Measurements from ENCODE around the gene DDAH1.
"Not testable (repeated sequence)": the region's sequence is repeated elsewhere in the genome, so short reads cannot be mapped to it uniquely, and the experiment has no call there.

Gene DDAH1

DNA sequence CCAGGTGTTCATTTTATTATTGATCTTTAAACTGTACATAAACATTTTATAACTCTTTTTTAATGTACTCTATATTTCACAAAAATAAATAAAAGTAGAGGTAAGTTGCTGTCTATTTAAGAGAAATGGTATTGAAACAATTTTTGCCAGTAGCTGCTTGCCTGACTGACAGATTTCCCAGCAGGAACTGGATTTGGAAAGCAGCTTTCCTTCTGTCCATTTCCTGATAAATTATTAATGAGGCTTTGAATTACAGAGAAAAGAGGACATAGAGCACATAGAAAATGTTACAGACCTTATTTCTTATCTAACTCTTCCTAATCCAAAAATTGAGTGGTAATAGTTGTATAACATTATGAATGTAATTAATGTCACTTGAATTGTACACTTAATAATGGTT is 108.8 kb downstream of the DDAH1 start:
- DNase-seq: no peak

DNA sequence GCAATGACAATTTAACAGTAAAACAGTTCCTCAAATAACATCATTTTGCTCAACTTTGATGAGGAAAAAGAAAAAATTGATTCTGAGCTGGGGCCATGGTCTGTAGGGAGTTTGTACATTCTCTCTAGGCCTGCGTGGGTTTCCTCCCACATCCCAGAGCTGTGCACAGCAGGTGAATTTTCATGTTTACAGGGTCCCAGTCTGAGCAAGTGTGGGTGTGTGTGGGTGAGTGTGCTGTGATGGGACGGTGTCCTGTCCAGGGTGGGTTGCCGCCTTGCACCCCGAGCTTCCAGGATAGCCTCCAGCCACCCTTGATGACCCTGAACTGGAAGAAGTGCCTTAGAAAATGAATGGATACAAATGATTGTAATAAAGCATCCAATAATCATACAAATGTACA is 112.9 kb downstream of the DDAH1 start:
- no peak for DNase-seq

DNA sequence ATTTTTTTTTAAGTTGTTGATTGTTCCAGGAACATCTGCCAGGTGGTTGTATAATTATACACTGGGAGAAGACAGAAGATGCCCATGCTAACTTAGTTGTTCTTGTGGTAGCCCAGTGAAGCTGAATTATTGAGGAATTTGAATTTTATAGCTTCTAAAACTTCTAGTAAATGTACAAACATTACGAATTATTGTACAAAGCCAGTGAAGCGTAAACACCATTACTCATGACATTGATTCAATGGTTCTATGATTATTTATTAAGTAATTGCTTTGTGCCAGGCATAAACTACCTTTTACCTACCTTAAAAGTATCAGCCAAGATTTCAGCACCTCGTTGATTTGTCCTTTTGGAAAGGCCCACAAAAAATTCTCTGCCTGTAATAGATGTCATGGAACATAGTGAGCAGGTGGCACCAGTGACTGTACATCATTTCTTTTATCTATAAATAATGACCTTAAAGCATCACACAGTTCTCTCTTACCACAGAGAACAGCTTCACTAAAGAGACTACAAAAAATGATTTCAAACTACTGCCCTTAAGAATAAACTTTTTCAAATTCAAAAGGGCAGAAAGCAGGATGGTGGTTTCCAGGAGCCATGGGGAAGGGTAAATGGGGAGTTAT is 113.6 kb downstream of the DDAH1 start:
- DNase-seq: no peak

DNA sequence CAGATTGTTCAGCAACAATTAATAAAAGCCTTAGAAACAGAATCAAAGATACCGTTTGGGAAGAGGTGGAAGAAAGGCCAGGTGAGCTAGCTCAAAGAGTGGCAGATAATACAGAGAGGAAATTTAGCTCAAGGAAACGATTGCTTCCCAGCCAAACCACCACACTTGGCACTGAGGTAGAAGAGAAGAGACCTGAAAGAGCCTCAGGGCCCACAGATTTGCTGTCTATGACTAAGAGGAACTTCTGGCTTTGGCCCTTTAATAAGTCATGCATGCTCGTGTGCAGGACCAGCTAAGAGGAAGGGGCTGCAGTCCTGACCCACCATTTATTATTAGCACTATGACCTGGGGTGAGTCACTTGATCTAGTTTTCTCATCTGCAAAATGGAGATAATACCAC is 115.7 kb downstream of the DDAH1 start:
- DNase-seq: no peak

DNA sequence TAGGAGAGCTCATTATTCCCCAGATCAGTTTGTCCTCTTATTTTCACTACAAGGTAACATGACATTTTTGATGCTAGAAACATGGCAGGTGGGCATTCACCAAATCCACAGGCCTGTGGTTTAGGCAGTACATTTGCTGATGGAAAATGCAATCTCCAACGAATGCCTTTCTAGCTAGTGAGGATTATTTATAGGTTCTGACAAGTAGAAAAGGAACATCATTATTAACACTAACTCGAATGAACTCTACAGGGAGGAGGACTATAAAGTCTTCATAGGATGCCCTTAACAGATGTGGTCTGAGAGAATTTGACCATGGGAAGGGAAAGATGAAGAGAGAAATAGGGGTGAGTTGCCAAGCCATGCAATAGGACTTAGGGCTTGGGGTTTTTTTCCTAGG is 117.1 kb downstream of the DDAH1 start:
- no peak for DNase-seq

DNA sequence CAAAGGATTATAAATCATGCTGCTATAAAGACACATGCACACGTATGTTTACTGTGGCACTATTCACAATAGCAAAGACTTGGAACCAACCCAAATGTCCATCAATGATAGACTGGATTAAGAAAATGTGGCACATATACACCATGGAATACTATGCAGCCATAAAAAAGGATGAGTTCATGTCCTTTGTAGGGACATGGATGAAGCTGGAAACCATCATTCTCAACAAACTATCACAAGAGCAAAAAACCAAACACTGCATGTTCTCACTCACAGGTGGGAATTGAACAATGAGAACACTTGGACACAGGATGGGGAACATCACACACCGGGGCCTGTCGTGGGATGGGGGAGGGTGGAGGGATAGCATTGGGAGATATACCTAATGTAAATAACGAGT is 117.7 kb downstream of the DDAH1 start:
- not testable (repeated sequence) for DNase-seq

DNA sequence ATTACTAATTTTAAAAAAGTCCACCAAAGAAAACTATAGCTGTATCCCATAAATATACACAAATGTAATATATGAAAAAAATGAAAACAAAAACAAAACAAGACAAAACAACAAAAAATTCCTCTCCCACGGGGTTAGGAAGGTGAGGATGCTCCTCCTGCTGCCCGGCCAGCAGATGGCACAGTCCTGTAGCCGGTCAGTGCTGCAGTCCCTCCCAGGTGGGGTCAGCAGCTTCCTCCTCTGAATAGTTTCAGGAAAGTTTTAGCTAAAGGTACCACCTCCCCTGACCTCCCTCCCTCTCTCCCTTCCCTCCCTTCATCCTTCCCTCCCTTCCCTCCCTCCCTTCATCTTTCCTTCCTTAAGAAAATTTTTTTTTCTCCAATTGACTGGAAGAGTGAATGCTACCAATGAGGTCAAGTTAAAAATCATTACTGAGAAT is 120.7 kb downstream of the DDAH1 start:
- DNase-seq: no peak

DNA sequence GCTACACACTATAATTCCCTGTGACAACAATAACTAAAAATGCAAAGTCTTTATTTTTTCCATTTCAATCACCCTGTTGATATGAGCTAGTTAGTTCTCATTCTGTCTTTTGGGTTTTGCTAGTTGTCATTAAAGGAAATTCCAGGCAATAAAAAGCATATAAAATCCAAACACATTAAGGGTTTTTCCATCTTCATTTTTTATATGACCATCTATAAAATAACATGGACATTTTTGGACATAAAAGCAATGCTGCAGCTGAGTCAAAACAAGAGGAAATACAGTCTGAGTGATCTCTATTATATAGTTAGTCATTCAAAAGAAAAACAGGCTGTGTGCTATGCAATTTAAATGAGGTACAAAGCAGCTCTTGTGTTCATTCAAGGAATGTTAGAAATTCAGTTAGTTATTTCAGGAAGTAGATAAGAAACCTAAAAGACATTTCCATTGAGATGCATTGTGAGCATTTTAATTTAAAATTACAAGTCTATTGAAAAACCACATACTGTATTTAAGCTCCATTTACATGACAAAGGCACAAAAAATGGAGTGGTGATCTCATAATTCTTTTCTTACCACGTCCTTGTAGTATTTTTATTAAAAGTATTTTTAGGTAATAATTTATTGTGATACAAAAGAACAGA is 121.2 kb downstream of the DDAH1 start:
- DNase-seq: no peak

DNA sequence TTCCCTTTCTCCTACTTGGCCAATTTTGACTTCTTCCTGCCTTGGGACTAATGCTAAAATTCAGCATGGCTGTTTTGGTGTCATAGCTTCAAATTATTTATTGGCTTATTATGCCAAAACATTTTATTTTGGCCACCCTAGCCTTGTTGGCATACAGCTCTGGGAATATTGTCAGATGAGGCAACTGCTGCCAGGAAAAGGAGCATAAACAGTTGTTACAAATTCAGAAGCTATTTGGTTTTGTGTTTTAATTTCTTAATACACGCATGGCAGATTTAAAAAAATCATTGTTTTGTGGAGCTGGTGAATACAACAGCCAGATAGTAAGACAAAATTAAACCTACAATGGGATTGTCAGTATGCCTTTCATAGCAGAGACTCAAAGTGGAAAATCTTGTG is 121.7 kb downstream of the DDAH1 start:
- no peak for DNase-seq

DNA sequence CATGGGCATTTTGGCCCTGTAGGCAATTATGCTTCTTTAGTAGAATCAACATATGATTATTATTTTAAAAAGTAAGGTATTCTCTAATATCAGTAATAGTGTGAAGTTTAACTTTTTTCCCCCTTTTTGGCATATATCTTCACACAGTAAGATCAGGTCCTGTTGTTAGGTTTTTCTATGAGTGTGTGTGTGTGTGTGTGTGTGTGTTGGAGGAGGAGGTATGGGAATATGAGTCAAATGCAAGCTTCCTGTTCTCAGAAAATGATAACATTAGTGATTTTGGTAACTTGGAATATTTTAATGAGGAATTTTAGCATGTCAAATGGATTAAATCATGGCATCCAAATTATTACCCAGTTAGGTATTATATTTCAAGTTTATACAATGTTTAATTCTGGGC is 122.8 kb downstream of the DDAH1 start:
- no peak for DNase-seq

DNA sequence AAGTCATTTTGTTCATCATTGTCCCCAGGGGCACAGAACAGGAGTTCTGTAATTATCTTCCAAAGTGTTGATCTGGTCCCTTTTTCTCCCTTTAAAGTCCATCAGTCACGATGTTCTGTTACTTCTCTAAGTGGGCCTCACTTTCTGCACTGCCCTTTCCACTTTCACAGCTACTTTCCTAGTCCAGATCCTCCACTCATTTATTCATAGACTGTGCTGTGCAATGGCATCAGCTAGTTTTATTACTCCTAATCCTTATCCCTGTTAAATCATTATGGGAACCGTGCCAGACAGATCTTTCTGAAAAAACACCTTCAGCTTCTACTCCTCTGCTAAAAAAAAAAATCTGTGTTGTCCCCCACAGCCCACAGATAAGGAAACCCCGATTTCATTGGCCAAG is 124.5 kb downstream of the DDAH1 start:
- no peak for DNase-seq

DNA sequence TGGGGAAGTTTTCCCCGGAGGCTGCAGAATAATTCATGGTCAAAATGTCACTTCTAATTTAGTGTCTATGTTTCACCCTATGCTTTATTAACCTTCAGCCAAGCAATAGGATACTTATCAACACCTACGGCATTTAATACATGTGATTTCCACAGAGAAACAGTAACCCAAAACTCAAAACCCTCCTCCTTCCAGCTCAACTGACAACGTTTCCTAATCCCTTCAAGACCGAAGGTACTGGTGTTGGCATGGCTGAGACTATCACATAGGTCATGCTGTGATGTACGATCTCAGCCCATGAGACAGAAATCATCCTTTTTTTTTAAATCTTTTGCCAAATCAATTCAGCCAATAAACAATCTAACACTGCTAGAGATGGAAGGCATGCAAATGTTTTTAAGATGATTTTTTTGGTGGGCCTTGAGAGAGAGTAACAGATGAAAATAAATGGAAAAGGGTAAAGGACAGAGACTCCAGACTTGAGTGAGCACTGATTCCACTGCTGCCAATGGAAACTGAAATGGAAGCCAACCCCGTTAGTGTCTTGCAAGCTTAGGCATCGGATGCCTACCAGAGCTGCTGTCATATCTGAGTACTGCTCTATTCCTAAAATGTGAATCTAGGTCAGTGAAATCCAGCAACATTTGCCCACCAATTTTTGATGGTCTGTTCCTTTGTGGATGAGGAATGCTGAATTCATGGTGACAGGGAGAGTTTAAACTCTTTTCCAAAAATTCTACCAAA is 125.1 kb downstream of the DDAH1 start:
- DNase-seq: no peak

DNA sequence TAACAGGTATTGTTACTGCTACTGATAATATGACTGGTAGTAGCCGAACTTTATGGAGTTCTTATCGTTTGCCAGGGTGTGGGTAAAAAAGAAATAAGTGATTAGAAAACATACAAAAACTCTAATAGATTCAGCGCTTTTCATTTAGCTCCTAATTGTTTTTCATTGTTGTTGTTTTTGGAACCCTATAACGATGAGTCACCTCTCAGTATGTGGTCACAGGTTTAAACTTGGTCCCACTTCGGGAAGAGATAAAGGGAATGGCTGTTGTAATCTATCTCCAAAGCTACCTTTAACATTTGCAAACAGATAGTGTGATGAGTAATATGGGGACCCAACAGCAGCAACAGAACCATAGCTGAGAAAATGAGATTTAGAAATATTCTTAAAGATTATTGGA is 125.9 kb downstream of the DDAH1 start:
- DNase-seq: no peak

DNA sequence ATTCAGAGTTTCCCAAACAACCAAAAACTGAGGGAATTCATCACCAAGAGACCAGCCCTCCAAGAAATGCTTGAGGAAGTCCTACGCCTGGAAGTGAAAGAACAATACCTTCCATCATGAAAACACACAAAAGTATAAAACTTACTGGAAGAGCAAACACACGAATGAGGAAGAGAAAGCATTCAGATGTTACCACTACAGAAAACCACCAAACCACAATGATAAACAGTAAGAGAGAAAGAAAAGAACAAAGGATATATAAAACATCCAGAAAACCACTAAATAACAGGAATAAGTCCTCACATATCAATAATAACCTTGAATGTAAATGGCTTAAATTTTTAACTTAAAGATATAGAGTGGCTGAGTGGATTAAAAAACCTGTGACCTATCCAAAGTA is 130.0 kb downstream of the DDAH1 start:
- DNase-seq: no peak

DNA sequence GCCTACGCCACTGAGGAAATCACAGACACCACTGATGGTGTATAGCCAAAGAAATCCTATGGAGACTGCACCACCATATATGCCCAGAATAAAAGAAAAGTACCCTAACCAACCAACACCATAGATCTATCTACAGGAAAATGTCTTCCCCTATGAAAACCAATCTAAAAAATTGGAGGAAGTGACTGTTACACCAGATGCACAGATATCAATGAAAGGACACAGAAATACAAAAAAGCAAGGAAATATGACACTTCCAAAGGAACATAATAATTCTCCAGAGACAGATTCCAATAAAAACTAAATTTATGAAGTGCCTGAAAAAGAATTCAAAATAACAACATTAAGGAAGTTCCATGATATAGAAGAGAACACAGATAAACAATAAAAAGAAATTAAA is 131.8 kb downstream of the DDAH1 start:
- no peak for DNase-seq

DNA sequence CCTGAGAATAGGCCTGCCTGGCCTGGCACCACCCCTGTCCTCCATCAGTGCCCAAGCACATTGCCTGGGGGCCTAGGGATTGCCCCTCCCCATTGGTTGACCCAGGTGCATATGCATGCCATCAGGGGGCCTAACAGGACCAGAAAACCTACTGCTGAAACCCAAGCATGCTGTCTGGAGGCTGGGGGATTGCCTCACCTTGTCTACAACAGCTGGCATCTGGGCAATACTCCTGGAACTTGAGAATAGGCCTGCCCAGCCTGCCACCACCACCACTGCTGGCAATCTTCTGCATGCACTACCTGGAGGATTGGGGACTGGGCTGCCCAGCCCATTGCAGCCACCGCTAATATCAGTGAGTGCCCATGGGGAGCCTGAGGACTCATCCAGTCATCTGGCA is 132.4 kb downstream of the DDAH1 start:
- DNase-seq: no peak

DNA sequence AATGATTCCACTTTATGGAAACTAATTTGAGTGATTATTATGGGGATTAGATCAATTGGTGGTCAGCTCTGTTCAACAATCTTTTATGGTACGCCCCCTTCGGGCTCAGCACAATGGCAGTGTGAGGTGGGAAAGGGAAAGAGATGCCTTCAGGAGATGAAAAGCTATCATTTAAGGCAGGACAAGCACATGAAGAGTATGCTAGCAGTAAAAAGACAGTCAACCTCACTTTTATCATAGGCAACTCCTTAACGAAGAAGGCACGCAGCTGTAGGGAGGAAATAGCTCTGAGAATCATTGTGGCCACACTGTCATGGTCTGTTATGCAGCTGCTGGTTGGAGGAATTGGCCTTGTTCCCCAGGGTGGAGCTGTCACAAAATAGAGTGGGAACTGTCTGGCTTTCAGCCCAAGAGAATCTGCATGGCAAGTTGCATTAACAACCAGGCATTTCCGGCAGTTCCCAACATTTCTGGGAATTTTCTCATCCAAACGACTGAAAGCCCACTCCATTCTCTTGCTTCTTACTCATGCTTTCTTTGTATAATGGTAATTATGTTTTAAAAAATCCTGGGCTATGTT is 134.2 kb downstream of the DDAH1 start:
- DNase-seq: no peak

DNA sequence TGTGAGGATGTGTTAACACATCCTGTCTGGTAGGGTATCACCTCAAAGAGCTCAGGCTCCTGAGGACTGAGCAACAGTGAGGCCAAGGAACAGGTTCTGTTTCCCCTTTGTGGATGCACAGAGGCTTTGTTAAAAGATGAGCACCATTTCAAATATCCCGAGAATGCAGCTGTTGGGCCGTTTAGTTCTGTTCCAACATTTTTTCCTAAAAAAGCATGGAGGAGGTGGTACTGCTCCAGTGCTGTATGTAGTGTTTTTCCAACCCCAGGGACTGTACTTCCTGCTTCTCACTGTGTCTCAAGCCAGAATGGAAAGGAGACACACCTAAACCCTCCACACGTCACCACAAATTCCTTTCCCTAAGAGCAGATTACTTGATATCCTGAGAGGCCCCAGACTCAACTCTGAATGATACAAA is 134.7 kb downstream of the DDAH1 start:
- no peak for DNase-seq

DNA sequence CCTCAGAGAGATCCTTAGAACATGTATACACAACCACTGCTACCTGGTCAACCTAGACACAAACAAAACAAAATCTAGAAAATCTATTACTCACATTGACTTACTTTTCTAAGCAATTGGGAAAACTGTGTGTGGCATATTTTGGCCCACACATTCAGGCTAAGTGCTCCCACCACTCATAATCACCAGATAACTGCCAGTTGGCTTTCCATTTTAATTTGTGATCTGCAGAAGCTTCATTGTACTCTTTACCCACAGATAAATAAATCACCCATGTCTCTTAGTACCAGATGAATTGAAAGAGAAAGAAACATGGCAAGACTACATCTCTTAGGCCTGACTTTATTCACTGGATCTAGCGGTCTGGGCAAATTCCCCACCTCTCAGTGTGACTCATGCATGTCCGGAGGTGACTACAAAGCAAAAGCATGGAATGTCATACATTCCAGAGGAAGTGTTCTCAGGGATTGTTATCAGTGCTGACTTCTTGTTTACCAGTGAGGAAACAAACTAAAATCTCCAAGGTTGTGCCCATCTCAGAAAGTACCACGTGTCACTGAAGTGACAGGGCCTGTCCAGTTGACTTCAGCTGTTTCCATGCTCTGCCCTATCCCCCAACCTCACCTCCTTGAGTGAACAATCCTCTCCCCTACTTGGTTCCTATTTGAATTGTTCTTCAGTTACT is 136.1 kb downstream of the DDAH1 start:
- DNase-seq: no peak

DNA sequence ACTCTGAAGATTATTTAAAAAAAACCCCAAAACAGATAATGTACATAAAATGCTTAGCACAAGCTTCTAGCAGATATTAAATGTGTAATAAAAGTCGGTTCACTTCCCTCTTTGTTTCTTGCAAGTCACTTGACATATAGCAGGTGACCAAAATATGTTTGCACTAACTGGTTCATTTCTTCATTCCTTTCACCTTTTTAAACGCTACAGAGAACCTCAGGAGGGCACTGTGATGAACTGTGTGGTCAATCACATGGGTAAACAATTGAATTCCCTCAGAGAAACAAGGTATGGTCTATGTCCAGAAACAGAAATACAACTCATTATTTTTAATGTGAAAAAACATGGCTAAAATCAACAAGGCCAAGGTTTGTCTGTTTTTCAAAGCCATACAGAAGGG is 137.2 kb downstream of the DDAH1 start:
- DNase-seq: no peak

DNA sequence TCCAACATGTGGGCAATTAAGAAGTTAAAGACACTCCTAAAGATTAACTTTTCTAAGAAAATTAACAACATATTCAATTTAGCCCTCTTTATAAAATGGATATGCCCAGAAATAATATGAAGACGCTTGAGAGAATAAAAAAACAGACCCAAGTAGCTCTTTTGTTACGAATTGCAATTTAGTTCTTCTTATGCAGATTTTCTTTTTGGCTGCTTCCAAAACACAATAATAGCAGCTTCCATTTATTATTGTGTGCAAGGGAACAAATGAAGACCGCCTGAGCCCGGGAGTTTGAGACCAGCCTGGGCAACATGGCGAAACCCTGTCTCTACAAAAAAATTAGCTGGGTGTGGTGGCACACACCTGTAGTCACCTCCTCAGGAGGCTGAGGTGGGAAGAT is 138.1 kb downstream of the DDAH1 start:
- DNase-seq: no peak

DNA sequence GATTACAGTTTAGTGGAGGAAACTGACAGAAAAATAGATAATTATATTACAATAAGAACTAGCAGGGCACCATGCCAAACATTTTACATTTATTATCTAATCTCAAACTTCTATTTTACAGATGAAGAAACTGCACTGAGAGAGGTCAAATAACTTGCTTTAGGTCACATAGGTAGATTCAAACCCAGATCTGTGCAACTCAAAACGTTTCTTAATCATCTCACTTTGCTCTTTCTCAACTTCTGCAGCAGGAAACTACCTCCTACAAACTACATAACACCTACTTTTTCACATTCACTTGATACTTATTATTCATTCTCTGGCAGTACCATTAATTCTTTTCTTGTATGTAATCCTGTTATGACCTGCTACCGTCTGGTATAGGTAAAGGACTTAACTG is 138.6 kb downstream of the DDAH1 start:
- no peak for DNase-seq

DNA sequence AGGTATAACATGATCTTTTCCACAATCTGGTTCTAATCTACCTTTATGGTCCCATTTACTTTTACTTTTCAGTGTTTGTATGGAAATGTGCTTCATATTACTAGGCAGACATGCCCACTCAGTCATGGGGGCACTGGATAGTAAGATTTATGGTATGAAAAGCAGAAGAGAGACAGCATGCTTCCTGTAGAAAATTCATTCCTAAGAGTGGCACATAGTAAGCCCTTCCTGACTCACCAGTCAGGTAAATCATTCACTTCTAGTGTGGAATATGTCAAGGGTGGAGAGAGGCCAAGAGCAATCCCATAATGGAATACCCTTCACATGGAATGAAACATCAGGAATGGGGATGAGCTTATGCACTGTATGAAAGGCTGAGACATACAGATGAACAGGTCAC is 139.0 kb downstream of the DDAH1 start:
- DNase-seq: no peak

All from T-helper 2 cell (primary cell).